Fibroblast of lung (primary cell): Measurements from ENCODE around the gene CENPF.

Experiments
- EZH2 ChIP-seq: IDR thresholded peaks from 2 replicates; pipeline ENCODE4 v1.5.1; 2012; ENCODE audit warnings: low read length, control low read depth, mild to moderate bottlenecking; ENCODE audit errors: missing control alignments
- TF ChIP-seq, protein P1 (sequence below), 2 donors: IDR thresholded peaks in 1 of 2; conservative IDR thresholded peaks in 1 of 2; 1 replicate in 1 of 2; 2 replicates in 1 of 2; pipeline ENCODE4 v1.5.1; 2011 to 2012; ENCODE audit warnings: low read length in 2 of 2, control low read depth in 1 of 2, inconsistent platforms in 1 of 2, low read depth in 1 of 2, mild to moderate bottlenecking in 1 of 2

DNA sequence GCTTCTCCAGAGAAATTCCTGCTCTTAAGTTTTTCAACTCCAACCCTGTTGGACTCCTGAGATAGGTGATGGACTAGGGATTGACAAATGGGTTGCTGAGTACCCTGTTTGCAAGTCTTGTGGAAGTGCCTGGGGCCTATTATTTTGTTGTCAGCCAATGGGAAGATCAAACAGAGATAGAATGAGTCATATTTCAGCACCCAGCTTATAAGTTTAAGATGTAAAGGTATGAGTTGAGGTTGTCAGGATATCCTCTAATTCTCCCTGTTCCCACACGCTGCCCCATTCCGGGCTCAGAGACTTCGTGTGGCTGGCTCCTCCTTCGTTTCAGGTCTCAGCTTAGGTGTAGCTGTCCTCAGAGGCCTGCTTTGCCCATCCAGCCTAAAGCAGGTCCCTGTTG is 91.8 kb downstream of the CENPF start:
- TF ChIP-seq, protein P1, sequence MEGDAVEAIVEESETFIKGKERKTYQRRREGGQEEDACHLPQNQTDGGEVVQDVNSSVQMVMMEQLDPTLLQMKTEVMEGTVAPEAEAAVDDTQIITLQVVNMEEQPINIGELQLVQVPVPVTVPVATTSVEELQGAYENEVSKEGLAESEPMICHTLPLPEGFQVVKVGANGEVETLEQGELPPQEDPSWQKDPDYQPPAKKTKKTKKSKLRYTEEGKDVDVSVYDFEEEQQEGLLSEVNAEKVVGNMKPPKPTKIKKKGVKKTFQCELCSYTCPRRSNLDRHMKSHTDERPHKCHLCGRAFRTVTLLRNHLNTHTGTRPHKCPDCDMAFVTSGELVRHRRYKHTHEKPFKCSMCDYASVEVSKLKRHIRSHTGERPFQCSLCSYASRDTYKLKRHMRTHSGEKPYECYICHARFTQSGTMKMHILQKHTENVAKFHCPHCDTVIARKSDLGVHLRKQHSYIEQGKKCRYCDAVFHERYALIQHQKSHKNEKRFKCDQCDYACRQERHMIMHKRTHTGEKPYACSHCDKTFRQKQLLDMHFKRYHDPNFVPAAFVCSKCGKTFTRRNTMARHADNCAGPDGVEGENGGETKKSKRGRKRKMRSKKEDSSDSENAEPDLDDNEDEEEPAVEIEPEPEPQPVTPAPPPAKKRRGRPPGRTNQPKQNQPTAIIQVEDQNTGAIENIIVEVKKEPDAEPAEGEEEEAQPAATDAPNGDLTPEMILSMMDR (conservative IDR thresholded peaks at IDR 0.05 in 1 of 2, IDR thresholded peaks at IDR 0.05 in 1 of 2; ENCODE audit: low read depth in 1 of 2, low read length in 2 of 2), result no peak
- TF ChIP-seq EZH2, result no peak
